IPS-15b (cell line): ENCODE results near the gene CDT1.

ENCODE experiments used
- H3K27me3 ChIP-seq: one replicate; pipeline ENCODE4 v1.6.1; 2013; ENCODE audit warnings: low read length; ENCODE audit not compliant: control insufficient read depth, insufficient read depth
- H3K36me3 ChIP-seq: one replicate; pipeline ENCODE4 v1.6.1; 2013; ENCODE audit warnings: low read length; ENCODE audit not compliant: control insufficient read depth, insufficient read depth
- H3K4me1 ChIP-seq: one replicate; pipeline ENCODE4 v1.6.1; 2013; ENCODE audit warnings: mild to moderate bottlenecking, low read length; ENCODE audit not compliant: control insufficient read depth, insufficient read depth
- H3K4me3 ChIP-seq: one replicate; pipeline ENCODE4 v1.5.1; 2013; ENCODE audit warnings: low read depth, low read length
- H3K9ac ChIP-seq: one replicate; pipeline ENCODE4 v1.6.1; 2013; ENCODE audit warnings: low read depth, mild to moderate bottlenecking, low read length
- H3K9me3 ChIP-seq: one replicate; pipeline ENCODE4 v1.6.1; 2013; ENCODE audit warnings: mild to moderate bottlenecking, low read length; ENCODE audit not compliant: control insufficient read depth, insufficient read depth

CDT1 gene

DNA sequence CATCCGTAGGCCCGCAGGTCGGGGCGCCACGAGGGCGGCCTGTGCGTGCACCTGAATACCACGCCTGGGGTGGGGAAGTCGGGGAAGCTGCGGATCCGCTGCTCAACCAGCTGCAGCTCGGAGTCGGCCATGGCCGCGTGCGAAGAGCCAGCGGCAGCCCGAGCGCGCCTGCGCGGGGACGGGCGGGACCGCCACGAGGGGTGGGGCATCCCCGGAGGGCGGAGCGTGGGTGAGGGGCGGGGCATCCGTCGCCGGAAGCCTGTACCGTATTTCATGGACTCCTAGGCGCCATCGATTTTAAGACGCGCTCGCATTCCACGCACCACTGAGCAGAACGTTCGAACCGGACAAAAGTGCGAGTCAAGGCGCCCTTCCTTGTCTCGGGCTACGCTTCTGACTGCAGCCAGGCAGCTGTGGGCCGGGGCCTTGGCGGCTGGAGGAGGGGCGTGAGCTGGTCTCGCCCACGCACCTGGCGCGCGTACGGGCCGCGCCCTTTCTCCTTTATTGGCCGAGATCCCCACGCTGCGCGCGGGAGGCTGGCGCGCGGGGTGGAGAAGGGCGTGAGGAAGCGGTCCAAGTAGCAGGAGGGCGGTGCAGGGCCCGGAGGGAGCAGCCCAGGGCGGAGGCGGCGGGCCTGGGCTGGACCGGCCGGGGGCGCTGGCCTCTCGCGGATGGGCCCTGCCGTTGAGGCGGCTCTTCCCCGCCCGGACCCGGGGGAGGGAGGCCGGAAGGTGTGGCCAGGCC is 8.4 kb downstream of the CDT1 start, which contains the start of gene APRT:
Gene APRT (minus strand): TSS at position 160 of the 744 bp plus-strand sequence. CDS start 29 bp downstream, at position 131.
- Histone ChIP-seq H3K4me3 (peak within 1 kb of the TSS; percentile 87), H3K27me3 (no peaks in the 10 kb centered on the region), H3K4me1 (peaks cover 5% of the 10 kb centered on the region), H3K36me3 (peaks cover 32% of the 10 kb centered on the region), H3K9me3 (no peaks in the 10 kb centered on the region), H3K9ac (peak within 1 kb of the TSS; percentile 88)

DNA sequence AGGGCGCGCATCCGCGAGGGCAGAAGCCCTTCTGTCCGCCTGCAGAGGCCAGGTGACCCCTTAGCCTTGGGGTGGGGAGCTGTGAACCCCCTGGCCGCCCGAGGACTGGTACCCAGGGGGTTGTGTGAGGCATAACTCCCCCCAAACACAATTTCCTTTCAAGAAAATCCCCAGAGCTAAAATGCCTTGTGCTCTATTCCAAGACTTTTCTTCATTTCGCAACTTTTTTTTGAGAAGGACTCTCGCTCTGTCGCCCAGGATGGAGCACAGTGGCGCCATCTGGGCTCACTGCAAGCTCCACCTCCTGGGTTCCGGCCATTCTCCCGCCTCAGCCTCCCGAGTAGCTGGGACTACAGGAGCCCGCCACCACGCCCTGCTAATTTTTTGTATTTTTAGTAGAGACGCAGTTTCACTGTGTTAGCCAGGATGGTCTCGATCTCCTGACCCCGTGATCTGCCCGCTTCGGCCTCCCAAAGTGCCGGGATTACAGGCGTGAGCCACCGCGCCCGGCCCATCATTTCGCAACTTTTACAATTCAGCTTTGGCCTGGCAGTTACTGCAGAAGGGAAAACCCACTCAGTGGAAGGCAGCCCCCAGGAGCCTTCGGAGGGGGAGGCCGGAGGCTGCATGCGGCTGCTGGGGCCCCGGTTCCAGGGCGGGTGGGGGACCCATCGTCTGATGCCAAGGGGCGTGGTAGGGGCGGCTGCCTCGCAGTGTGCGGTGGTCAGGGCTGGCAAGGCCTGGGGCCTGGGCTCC is 9.1 kb downstream of the CDT1 start:
- H3K27me3 ChIP-seq, result no peaks in the 10 kb centered on the region
- H3K4me1 ChIP-seq, result peaks cover 5% of the 10 kb centered on the region
- peak overlapping the region; percentile 87 for H3K4me3 ChIP-seq
- no peak overlapping the region for H3K9ac ChIP-seq
- peaks cover 24% of the 10 kb centered on the region for H3K36me3 ChIP-seq
- no peaks in the 10 kb centered on the region for H3K9me3 ChIP-seq

DNA sequence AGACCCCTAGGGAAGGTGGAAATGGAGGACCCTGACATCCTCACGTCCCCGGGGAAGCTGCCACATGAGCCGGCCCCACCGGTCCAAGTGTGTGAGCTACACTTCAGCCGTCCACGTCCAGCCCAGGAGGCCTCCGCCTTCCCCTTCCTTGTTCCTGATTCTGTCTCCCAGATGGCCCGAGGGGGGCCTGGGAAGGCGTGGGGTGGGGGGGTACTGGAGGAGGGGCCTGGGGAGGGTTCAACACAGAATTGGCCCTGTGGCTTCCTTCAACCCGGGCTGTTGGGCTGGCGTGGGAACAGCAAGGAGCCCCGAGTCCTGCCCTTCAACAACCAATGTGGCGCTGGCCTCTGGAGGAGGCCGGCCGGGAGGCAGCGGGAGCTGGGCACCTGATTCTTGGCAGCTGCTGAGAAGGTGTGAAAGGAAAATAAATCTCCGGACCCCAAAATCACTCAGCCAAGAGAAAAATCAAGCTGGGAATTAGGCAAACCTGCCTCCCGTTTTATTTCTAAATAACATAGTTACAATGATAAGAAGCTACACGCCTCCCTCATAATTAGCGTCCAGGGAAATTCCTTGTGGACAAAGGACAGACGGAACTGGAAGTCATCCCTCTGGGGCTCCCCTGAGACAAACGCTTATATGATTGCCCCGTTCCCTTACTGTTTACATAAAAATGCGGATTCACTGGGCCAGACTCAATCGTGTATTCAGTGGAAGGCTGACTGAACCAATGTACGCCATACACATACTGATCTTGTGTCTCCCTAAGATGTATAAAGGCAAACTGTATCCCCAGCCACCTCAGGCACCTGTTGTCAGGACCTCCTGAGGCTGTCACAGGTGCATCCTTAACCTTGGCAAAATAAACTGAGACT is 9.9 kb downstream of the CDT1 start:
- no peaks in the 10 kb centered on the region for H3K27me3 ChIP-seq
- H3K9me3 ChIP-seq, result no peaks in the 10 kb centered on the region
- no peak overlapping the region for H3K9ac ChIP-seq
- H3K36me3 ChIP-seq, result peaks cover 16% of the 10 kb centered on the region
- H3K4me3 ChIP-seq, result no peak overlapping the region
- H3K4me1 ChIP-seq, result peaks cover 5% of the 10 kb centered on the region

DNA sequence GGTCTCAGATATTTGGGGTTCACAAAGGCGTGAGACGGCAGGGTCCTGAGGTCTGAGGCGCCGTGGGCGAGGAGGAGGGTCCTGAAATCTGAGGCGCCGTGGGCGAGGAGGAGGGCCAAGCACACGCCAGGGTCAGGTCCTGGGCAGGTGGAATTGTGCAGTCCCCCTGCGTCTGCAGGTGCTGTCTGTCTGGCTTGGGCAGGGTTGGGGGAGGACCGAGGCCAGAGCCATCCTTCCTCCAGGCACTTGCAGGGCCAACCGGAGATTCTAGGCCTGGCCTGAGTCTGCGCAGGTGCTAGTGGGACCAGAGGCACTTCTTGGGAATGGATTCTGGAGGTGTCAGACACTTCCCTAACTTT is 10.5 kb downstream of the CDT1 start:
- H3K36me3 ChIP-seq, result peaks cover 11% of the 10 kb centered on the region
- no peaks in the 10 kb centered on the region for H3K9me3 ChIP-seq
- H3K27me3 ChIP-seq, result no peaks in the 10 kb centered on the region
- H3K9ac ChIP-seq, result no peak overlapping the region
- H3K4me1 ChIP-seq, result peaks cover 5% of the 10 kb centered on the region
- no peak overlapping the region for H3K4me3 ChIP-seq

DNA sequence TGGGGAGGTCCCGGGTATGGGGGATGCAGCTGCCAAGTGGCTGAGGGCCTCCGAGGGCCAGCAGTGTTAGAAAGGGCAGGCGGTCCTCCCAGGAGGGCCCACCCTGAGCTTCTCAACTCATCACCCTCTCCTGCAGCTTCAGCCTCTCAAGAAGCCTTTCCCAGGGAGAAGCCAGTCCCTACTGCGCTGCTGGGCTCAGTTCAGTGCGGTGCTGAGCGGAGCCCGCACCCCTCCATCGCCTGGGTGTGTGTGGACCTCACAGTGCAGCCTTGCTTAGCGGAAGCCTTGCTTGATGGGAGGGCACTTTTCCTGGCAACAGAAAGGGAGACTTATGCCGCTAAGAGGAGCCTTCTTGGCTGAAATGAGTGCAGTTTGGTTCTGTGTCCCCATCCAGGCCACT is 11.6 kb downstream of the CDT1 start:
- no peak overlapping the region for H3K9ac ChIP-seq
- peaks cover 5% of the 10 kb centered on the region for H3K4me1 ChIP-seq
- H3K27me3 ChIP-seq, result no peaks in the 10 kb centered on the region
- no peak overlapping the region for H3K4me3 ChIP-seq
- no peaks in the 10 kb centered on the region for H3K9me3 ChIP-seq
- H3K36me3 ChIP-seq, result peaks cover under 1% of the 10 kb centered on the region

DNA sequence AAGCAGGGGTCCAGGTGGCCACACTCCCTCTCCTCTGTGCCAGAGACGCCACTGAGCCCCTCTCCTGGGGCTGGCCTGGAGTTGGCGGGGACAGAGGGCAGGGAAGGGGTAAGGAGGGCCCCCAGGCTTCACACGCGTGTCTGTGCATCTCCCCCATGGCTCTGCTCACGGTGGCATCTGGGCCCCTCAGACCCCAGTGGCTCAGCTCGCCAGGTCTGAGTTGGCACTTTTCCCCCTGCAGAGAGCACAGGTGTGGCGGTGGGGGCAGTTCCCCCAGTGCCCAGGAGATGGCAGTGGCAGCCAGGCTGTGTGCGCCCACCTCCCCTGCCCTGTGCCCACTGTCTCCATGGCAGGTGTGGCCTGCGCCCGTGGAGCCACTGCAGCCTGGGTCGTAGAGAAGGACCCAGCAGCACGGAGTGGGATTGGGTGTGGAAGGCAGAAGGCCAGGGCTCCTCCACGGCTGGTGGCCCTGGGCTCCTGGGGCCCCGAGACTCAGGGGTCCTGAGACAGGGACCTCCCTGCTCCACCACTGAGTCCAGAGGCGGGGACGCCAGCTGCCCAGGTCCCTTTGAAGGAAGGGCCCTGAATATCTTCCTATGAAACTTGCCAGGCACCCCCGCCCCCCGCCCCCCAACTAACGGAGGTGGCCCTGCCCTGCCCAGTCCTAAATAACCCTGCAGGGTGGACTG is 12.5 kb downstream of the CDT1 start:
- H3K9me3 ChIP-seq, result no peaks in the 10 kb centered on the region
- no peak overlapping the region for H3K4me3 ChIP-seq
- H3K4me1 ChIP-seq, result no peaks in the 10 kb centered on the region
- H3K27me3 ChIP-seq, result no peaks in the 10 kb centered on the region
- no peak overlapping the region for H3K9ac ChIP-seq
- H3K36me3 ChIP-seq, result peaks cover under 1% of the 10 kb centered on the region

DNA sequence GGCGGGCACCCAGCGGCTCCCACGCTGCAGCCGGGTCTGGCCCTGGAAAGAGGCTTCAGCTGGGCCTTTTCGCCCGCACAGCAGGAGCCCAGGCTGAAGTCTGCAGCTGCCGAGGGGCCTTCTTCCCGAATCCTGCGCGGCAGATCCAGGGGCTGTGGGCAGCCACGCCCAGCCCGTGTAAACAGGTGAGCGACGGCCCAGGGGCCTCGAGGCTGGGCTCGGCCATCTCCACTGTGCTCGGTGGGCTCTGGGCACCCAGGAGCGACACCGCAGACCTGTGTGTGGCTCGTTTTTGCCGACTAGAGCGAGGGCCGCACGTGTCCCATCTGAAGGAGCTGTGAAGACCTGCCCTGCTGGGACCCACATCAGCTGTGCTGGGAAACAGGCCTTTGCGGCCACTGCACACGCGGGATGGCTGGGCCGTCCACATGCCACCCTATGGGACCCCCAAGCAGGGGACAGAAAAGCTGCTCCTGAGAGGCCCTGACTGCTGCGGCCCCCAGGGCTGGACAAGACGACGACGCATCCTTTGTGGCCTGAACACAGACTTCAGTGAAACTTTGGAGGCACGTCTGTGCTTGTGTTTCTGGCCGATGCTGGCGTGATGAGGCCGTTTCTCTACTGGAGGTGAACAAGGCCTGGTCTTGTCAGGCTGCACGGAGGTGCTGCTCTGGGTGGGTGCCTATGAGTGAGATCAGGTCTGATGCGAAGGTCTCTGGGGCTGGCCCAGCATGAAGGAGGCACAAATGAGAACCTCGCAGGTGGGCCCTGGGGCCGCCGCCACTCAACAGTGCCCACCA is 13.3 kb downstream of the CDT1 start:
- H3K27me3 ChIP-seq, result no peaks in the 10 kb centered on the region
- no peaks in the 10 kb centered on the region for H3K9me3 ChIP-seq
- no peak overlapping the region for H3K4me3 ChIP-seq
- H3K9ac ChIP-seq, result no peak overlapping the region
- H3K4me1 ChIP-seq, result no peaks in the 10 kb centered on the region
- H3K36me3 ChIP-seq, result peaks cover 4% of the 10 kb centered on the region

DNA sequence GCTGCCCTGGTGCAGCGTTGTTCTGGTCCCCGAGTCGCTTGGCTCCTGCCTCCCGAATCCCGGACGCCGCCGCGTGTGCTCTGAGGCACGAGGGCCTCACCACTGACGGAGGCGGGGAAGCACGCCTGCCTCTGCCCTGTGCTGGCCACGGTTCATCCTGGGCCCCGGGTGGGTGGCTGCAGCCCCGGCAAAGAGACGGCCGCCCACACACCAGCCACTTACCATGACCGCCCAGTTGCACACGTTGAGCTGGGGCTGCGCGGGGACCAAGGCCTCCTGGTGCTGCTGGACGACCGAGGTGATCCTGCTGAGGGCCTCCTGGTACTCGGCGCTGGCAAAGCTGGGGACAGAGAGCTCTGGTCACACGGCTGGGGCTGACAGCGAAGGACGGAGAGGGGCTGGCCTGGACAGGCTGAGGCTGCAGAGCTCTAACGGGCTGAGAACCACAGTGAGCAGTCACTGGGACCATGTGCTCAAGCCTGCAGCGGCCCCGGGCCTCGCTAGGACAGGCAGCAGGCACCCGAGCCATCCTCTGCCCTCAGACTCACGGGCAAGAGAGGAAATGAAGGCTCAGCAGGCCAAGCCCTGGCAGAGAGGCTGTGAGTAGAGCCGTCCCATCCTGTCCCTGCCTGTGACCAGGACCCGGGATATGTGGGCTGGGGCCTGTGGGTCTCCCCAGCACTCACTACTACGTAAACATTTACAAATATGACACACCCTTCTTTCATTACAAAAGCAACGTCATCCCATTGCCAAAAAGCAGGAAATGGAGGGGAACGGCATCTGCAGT is 14.4 kb downstream of the CDT1 start:
- no peaks in the 10 kb centered on the region for H3K27me3 ChIP-seq
- H3K9ac ChIP-seq, result no peak overlapping the region
- H3K36me3 ChIP-seq, result peaks cover 8% of the 10 kb centered on the region
- no peak overlapping the region for H3K4me3 ChIP-seq
- H3K9me3 ChIP-seq, result no peaks in the 10 kb centered on the region
- H3K4me1 ChIP-seq, result no peaks in the 10 kb centered on the region

DNA sequence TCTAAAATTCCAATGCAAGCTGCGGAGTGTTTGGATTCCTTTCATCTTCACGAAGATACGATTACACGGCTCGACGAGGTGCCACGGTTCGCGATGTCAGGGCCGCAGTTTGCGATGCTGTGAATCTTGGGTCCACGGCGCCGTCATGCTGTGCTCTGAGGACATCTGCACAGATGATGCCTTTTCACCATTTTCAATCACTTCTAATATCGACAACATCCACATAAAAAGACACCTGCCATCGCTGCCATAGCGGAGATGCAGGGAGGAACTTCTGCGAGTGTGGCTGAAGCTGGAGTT is 14.9 kb downstream of the CDT1 start:
- peaks cover 8% of the 10 kb centered on the region for H3K36me3 ChIP-seq
- H3K27me3 ChIP-seq, result no peaks in the 10 kb centered on the region
- H3K9ac ChIP-seq, result no peak overlapping the region
- no peaks in the 10 kb centered on the region for H3K9me3 ChIP-seq
- no peaks in the 10 kb centered on the region for H3K4me1 ChIP-seq
- no peak overlapping the region for H3K4me3 ChIP-seq

DNA sequence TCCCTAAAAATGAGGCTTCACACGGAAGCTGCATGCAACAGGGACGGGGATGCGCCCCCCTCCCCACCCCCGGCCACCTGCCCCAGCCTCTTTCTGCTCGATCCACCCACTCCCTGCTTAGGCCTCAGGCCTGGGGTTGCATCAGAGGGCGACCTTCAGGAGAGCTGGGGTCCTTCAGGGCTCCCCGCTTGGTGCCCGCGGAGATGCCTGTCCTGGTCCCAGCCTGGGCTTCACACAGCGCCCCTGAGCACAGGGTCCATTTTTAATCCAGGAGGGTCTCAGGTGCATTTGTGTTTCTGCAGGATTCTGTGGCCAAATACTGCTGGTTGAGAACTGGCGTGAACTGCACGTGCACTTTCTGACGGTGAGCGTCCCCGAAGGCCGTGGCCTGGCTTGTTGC is 15.5 kb downstream of the CDT1 start:
- Histone ChIP-seq H3K9ac (no peak overlapping the region), H3K27me3 (no peaks in the 10 kb centered on the region), H3K9me3 (no peaks in the 10 kb centered on the region), H3K36me3 (peaks cover 8% of the 10 kb centered on the region), H3K4me1 (no peaks in the 10 kb centered on the region), H3K4me3 (no peak overlapping the region)
